GM12891 (cell line): ENCODE results near the gene CIB2.

Experiments
- PAX5 ChIP-seq: IDR thresholded peaks from 2 replicates; pipeline ENCODE4 v1.6.1; 2011; ENCODE audit warnings: low read length, moderate library complexity, mild to moderate bottlenecking; ENCODE audit not compliant: insufficient read depth, severe bottlenecking
- POLR2A ChIP-seq: IDR thresholded peaks from 2 replicates; pipeline ENCODE4 v1.6.1; 2011; ENCODE audit warnings: low read depth, low read length, control low read depth
- POLR2AphosphoS5 ChIP-seq: IDR thresholded peaks from 2 replicates; pipeline ENCODE4 v1.6.1; 2011; ENCODE audit warnings: low read depth, low read length, control low read depth
- POU2F2 ChIP-seq: IDR thresholded peaks from 2 replicates; pipeline ENCODE4 v1.6.1; 2011; ENCODE audit warnings: low read depth, mild to moderate bottlenecking, control low read depth, low read length, moderate library complexity
- SPI1 ChIP-seq: IDR thresholded peaks from 2 replicates; pipeline ENCODE4 v1.6.1; 2011; ENCODE audit warnings: low read depth, low read length, control low read depth
- TAF1 ChIP-seq: IDR thresholded peaks from 2 replicates; pipeline ENCODE4 v1.6.1; 2011; ENCODE audit warnings: low read depth, low read length, control low read depth

- TF ChIP-seq POLR2AphosphoS5 (no peak), POLR2A (no peak), POU2F2 (no peak), TAF1 (no peak), SPI1 (no peak), PAX5 (no peak)
These were observed 37.8 kb downstream of the CIB2 start for GRCh38 chr15:78093242-78094020.
